Activated T-helper 2 cell treated with anti-CD3 and anti-CD28 coated beads, Interferon-gamma antibody, Interleukin-2, Interleukin-4, amounts not matched to agents 10 μg/mL and 5 μg/mL and 100 μg/mL, durations not matched to agents 14 hours and 24 hours and 36 hours (primary cell): ENCODE measurements around the gene FAM117B. TPM values are rescaled to one million over a fixed set of nuclear protein-coding genes. Genes with fewer than 3 reads are reported as not detected.
"Not testable (repeated sequence)": the region's sequence is repeated elsewhere in the genome, so short reads cannot be mapped to it uniquely, and the experiment has no call there.

Experiments used
- DNase-seq: peaks from one replicate; pipeline ENCODE4 v3.0.0; 2021; ENCODE audit warnings: low spot score
- H3K27ac Mint-ChIP-seq: one replicate; pipeline ENCODE4 v1.8.0; 2021; ENCODE audit warnings: mixed read lengths
- H3K27me3 Mint-ChIP-seq: one replicate; pipeline ENCODE4 v1.8.0; 2021; ENCODE audit warnings: low read depth, mixed read lengths
- H3K36me3 Mint-ChIP-seq: one replicate; pipeline ENCODE4 v1.8.0; 2021; ENCODE audit warnings: low read depth, mixed read lengths
- H3K4me1 Mint-ChIP-seq: one replicate; pipeline ENCODE4 v1.8.0; 2021; ENCODE audit warnings: low read depth, mixed read lengths
- H3K4me3 Mint-ChIP-seq: one replicate; pipeline ENCODE4 v1.8.0; 2021; ENCODE audit warnings: low read depth, mild to moderate bottlenecking, moderate library complexity, mixed read lengths
- H3K9me3 Mint-ChIP-seq: one replicate; pipeline ENCODE4 v1.8.0; 2021; ENCODE audit warnings: mixed read lengths
- intact Hi-C: fragments of 100-400 bp; cut with micrococcal nuclease; formaldehyde crosslinking; loops from one replicate; pipeline ENCODE4 v1.15.1; 2023
- total RNA-seq: library from RNA; stranded (reverse); gene quantifications from 2 replicates; pipeline ENCODE4 v1.2.3, GENCODE V29; 2022

Gene FAM117B
- total RNA-seq, 1 donor from 2014 or later = 8.3 TPM

- no peak for DNase-seq
- H3K36me3 Mint-ChIP-seq = peaks cover 36% of the 10 kb centered on the region
- no peaks in the 10 kb centered on the region for H3K27me3 Mint-ChIP-seq
- H3K27ac Mint-ChIP-seq = no peak overlapping the region
- peaks cover 2% of the 10 kb centered on the region for H3K4me1 Mint-ChIP-seq
- H3K4me3 Mint-ChIP-seq = no peak overlapping the region
- no peaks in the 10 kb centered on the region for H3K9me3 Mint-ChIP-seq
- intact Hi-C loops = no loop called here
These were observed 139.3 kb downstream of the FAM117B start for GRCh38 chr2:202774104-202774503.

- Mint-ChIP-seq H3K27me3 (no peaks in the 10 kb centered on the region), H3K27ac (no peak overlapping the region), H3K4me1 (peaks cover 15% of the 10 kb centered on the region), H3K4me3 (no peak overlapping the region), H3K36me3 (peaks cover 51% of the 10 kb centered on the region), H3K9me3 (no peaks in the 10 kb centered on the region)
- intact Hi-C loops = no loop called here
- no peak for DNase-seq
These were observed 143.4 kb downstream of the FAM117B start for GRCh38 chr2:202778217-202778616.

GRCh38 chr2:202780514-202781021 lies 145.8 kb downstream of the FAM117B start:
- Mint-ChIP-seq H3K36me3 (peaks cover 54% of the 10 kb centered on the region), H3K27me3 (no peaks in the 10 kb centered on the region)

GRCh38 chr2:202782940-202783558 lies 148.3 kb downstream of the FAM117B start:
- H3K4me3 Mint-ChIP-seq = no peak overlapping the region
- peaks cover 55% of the 10 kb centered on the region for H3K36me3 Mint-ChIP-seq
- H3K9me3 Mint-ChIP-seq = no peaks in the 10 kb centered on the region
- intact Hi-C loops = no loop called here
- H3K4me1 Mint-ChIP-seq = peaks cover 17% of the 10 kb centered on the region
- DNase-seq = no peak
- no peaks in the 10 kb centered on the region for H3K27me3 Mint-ChIP-seq
- H3K27ac Mint-ChIP-seq = no peak overlapping the region

More at GRCh38 chr2:202780514-202781021, 145.8 kb downstream of the FAM117B start:
- no peaks in the 10 kb centered on the region for H3K9me3 Mint-ChIP-seq
- H3K4me1 Mint-ChIP-seq = peaks cover 15% of the 10 kb centered on the region
- intact Hi-C loops = loop anchor here (1.0 to 2.0 kb wide), 2 partner anchors 80 to 142 kb away; no protein-coding TSS in a partner anchor
- no peak for DNase-seq
- H3K4me3 Mint-ChIP-seq = no peak overlapping the region
- peak overlapping the region; percentile 42 for H3K27ac Mint-ChIP-seq

GRCh38 chr2:202786842-202787241 lies 152.1 kb downstream of the FAM117B start:
- Mint-ChIP-seq H3K9me3 (no peaks in the 10 kb centered on the region), H3K27ac (no peak overlapping the region), H3K4me1 (peaks cover 5% of the 10 kb centered on the region), H3K4me3 (no peak overlapping the region), H3K36me3 (peaks cover 47% of the 10 kb centered on the region), H3K27me3 (no peaks in the 10 kb centered on the region)
- intact Hi-C loops = no loop called here
- no peak for DNase-seq

GRCh38 chr2:202790676-202791075 lies 155.9 kb downstream of the FAM117B start:
- Mint-ChIP-seq H3K4me3 (no peak overlapping the region), H3K27me3 (no peaks in the 10 kb centered on the region), H3K9me3 (no peaks in the 10 kb centered on the region), H3K36me3 (peaks cover 36% of the 10 kb centered on the region), H3K27ac (no peak overlapping the region), H3K4me1 (peaks cover 5% of the 10 kb centered on the region)
- intact Hi-C loops = no loop called here
- DNase-seq = no peak

GRCh38 chr2:202797944-202798343 lies 163.2 kb downstream of the FAM117B start:
- Mint-ChIP-seq H3K27me3 (no peaks in the 10 kb centered on the region), H3K27ac (no peak overlapping the region), H3K36me3 (peaks cover 18% of the 10 kb centered on the region), H3K4me1 (no peaks in the 10 kb centered on the region), H3K4me3 (no peak overlapping the region), H3K9me3 (peaks cover 16% of the 10 kb centered on the region)
- intact Hi-C loops = no loop called here
- no peak for DNase-seq

- H3K4me1 Mint-ChIP-seq, DNase-seq, H3K27ac Mint-ChIP-seq, H3K4me3 Mint-ChIP-seq, H3K27me3 Mint-ChIP-seq, intact Hi-C loops, H3K9me3 Mint-ChIP-seq: not testable (repeated sequence)
- H3K36me3 Mint-ChIP-seq = peaks cover 14% of the 10 kb centered on the region
These were observed 171.1 kb downstream of the FAM117B start for GRCh38 chr2:202805911-202806310.

GRCh38 chr2:202807431-202808138 lies 172.8 kb downstream of the FAM117B start:
- H3K9me3 Mint-ChIP-seq, H3K27ac Mint-ChIP-seq, DNase-seq, H3K4me1 Mint-ChIP-seq, intact Hi-C loops, H3K27me3 Mint-ChIP-seq, H3K4me3 Mint-ChIP-seq: not testable (repeated sequence)
- H3K36me3 Mint-ChIP-seq = peaks cover 16% of the 10 kb centered on the region

GRCh38 chr2:202808754-202809153 lies 174.0 kb downstream of the FAM117B start:
- no peak for DNase-seq
- H3K4me3 Mint-ChIP-seq = no peak overlapping the region
- H3K36me3 Mint-ChIP-seq = peaks cover 16% of the 10 kb centered on the region
- H3K4me1 Mint-ChIP-seq = no peaks in the 10 kb centered on the region
- H3K27me3 Mint-ChIP-seq = no peaks in the 10 kb centered on the region
- intact Hi-C loops = no loop called here
- no peaks in the 10 kb centered on the region for H3K9me3 Mint-ChIP-seq
- H3K27ac Mint-ChIP-seq = no peak overlapping the region

GRCh38 chr2:202813387-202813786 lies 178.6 kb downstream of the FAM117B start:
- Mint-ChIP-seq H3K27me3 (no peaks in the 10 kb centered on the region), H3K36me3 (peaks cover 25% of the 10 kb centered on the region), H3K4me1 (no peaks in the 10 kb centered on the region), H3K4me3 (no peak overlapping the region), H3K9me3 (no peaks in the 10 kb centered on the region), H3K27ac (no peak overlapping the region)
- no peak for DNase-seq
- intact Hi-C loops = no loop called here

GRCh38 chr2:202814226-202814625 lies 179.5 kb downstream of the FAM117B start:
- H3K36me3 Mint-ChIP-seq = peaks cover 19% of the 10 kb centered on the region
- H3K4me3 Mint-ChIP-seq = no peak overlapping the region
- H3K4me1 Mint-ChIP-seq = no peaks in the 10 kb centered on the region
- no peak overlapping the region for H3K27ac Mint-ChIP-seq
- no peak for DNase-seq
- intact Hi-C loops = no loop called here
- no peaks in the 10 kb centered on the region for H3K9me3 Mint-ChIP-seq
- no peaks in the 10 kb centered on the region for H3K27me3 Mint-ChIP-seq
